ENCODE data around the gene AQP6.
"Not testable (repeated sequence)": the region's sequence is repeated elsewhere in the genome, so short reads cannot be mapped to it uniquely, and the experiment has no call there.

AQP6 gene

DNA sequence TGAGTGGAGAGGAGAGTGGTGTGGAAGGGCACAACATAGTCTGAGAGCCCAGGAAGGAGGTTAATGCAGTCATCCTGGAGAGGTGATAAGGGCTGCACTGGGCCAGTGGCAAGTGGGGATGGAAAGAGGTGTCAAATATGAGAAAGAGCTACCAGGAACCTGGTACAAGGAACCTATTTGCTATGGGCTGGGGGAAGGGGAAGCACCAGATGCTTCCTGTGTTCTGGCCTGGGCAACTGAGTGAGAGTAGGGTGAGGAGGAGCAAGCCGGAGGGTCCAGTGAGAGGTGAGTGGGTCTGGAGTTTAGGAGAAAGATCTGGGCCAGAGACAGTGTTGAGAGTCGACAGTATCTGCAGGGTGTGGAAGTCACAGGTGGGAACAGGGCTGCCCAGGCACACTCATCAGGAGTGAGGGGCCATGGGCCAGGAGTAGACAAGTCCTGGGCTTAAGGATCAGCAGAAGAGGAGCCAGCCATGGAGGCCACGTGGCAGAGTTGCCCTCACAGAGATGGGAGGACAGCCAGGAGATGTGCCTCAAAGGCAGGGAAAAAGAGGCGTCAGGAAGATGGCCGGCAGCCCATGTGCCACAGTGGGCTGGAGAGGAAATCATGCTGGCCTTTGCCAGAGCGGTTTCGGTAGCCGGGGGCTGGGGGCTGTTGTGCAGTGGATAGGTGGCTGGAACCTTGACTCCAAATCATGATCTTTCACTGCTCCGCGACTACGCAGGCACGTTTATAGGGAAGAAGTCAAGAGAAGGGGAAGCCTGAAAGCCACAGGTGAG is 2.9 kb upstream of the AQP6 start:
- no peak for DNase-seq (ENCODE audit: low read depth)

- no peak for DNase-seq (ENCODE audit: low read depth)
These were observed 2.1 kb upstream of the AQP6 start for GRCh38 chr12:49970658-49971057.

GRCh38 chr12:49971141-49971540 is 1.6 kb upstream of the AQP6 start:
- DNase-seq (ENCODE audit: low read depth) = no peak

- DNase-seq (ENCODE audit: low read depth) = no peak
These were observed 618 bp upstream of the AQP6 start for GRCh38 chr12:49972129-49972528.

GRCh38 chr12:49973361-49973830 is 649 bp downstream of the AQP6 start:
- DNase-seq (ENCODE audit: low read depth) = no peak

- no peak for DNase-seq (ENCODE audit: low read depth)
These were observed 1.5 kb downstream of the AQP6 start for GRCh38 chr12:49974231-49974675.

GRCh38 chr12:49974677-49975317 is 2.0 kb downstream of the AQP6 start:
- DNase-seq (ENCODE audit: low read depth) = no peak

- DNase-seq (ENCODE audit: low read depth) = no peak
These were observed 2.6 kb downstream of the AQP6 start for GRCh38 chr12:49975318-49975761.

GRCh38 chr12:49976557-49976956 is 3.8 kb downstream of the AQP6 start:
- DNase-seq (ENCODE audit: low read depth) = no peak

GRCh38 chr12:49978125-49978524 is 5.4 kb downstream of the AQP6 start:
- no peak for DNase-seq (ENCODE audit: low read depth)

GRCh38 chr12:49979016-49979586 is 6.4 kb downstream of the AQP6 start:
- DNase-seq (ENCODE audit: low read depth) = no peak

GRCh38 chr12:49979791-49980190 is 7.0 kb downstream of the AQP6 start:
- DNase-seq (ENCODE audit: low read depth) = no peak

DNA sequence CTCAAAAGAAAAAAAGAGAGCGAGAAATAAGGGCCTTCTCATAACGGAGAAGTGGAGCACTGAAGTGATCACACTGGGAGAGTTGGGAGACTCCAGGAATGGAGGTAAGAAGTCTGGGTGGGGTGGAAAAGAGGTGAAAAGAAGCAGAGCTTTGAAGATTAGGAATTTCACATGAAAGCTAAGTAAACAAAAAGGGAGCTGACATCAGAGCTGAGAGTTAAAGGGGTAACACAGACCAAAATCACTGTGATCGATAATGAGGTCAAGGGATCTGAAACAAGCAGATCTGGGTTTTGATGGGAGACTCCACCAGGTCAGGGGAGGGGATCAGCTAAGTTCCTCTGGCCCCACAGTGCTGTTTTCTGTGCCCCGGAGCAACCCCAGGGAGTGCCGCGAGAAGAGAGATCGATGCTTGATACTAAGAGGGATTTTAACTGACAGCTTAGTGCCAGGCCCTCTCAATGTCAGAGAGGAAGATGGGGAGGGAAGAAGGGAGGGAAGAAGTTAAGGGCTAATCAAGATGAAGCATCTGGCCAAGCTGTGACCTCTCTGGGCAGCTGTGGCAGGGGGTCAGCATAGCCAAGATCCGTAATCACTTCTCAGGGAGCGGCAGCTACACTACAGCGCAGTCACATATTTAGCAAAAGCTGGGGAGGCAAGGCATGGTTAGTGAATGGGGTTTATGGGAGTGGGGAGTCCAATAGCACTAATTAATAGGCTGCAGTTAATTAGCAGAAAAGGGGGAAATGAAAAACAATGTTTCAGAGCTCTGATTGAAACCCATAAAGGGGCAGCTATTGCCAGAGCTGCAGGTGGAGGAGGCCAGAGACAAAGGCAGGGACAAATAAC is 8.0 kb downstream of the AQP6 start:
- DNase-seq (ENCODE audit: low read depth) = no peak

GRCh38 chr12:49982246-49983087 is 9.7 kb downstream of the AQP6 start:
- no peak for DNase-seq (ENCODE audit: low read depth)

- no peak for DNase-seq (ENCODE audit: low read depth)
These were observed 11.1 kb downstream of the AQP6 start for GRCh38 chr12:49983892-49984291.

- no peak for DNase-seq (ENCODE audit: low read depth)
These were observed 12.0 kb downstream of the AQP6 start for GRCh38 chr12:49984476-49985359.

GRCh38 chr12:49985981-49986380 is 13.2 kb downstream of the AQP6 start:
- DNase-seq (ENCODE audit: low read depth) = no peak

DNA sequence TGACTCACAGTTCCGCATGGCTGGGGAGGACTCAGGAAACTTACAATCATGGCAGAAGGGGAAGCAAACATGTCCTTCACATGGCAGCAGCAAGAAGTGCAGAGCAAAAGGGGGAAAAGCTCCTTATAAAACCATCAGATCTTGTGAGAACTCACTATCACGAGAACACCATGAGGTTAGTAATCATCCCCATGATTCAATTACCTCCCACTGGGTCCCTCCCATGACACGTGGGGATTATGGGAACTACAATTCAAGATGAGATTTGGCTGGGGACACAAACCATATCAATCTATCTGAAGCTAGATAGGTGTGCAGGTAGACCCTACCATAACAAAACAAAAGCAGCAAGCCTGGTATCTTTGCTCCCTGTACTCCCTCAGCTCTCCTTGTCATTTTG is 13.7 kb downstream of the AQP6 start:
- DNase-seq (ENCODE audit: low read depth) = not testable (repeated sequence)

DNA sequence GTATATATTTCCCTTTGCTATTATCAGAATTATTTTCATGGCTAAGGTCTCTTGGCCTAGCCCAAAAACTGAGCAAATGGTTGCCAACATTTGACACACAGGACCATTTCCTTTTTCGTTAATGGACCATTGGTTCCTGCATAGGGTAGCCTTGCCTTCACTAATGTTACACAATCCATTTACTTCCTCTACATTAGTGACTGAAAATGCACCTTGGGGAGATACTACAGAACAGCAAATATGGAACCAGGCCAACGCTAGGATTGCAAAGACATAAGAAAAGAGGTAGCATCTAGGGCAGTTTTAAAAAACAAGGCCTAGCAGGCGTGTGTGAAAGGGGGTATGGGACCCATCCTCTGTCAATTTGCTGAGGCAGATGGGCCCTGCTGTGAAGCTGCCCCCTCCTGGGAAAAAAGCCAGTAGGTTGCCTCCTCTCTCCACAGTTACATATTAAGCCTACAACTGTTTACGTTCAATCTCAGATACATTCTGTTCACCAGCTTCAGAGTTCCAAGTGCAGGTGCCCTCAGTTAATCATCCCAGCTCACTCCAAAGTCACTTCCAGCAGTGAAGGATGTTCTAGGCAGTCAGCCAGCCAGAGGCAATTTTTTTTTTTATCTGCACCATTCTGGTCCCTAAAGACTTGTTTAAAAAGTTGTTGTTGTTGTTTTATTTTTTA is 15.0 kb downstream of the AQP6 start:
- DNase-seq (ENCODE audit: low read depth) = no peak

GRCh38 chr12:49989400-49989799 is 16.7 kb downstream of the AQP6 start:
- DNase-seq (ENCODE audit: low read depth) = not testable (repeated sequence)
